Immature natural killer cell (primary cell): ENCODE results near the gene KIF13A. TPM values are rescaled to one million over a fixed set of nuclear protein-coding genes. Genes with fewer than 3 reads are reported as not detected.
"Not testable (repeated sequence)": the region's sequence is repeated elsewhere in the genome, so short reads cannot be mapped to it uniquely, and the experiment has no call there.

ENCODE experiments used
- DNase-seq, 3 donors: peaks; one replicate each; pipeline ENCODE4 v3.0.0; 2022; ENCODE audit warnings: mixed read lengths in 1 of 3
- H3K27ac Mint-ChIP-seq, 6 donors: one replicate each; pipeline ENCODE4 v1.8.0; 2020; ENCODE audit warnings: mixed read lengths in 6 of 6, mild to moderate bottlenecking in 5 of 6, inconsistent platforms in 4 of 6, moderate library complexity in 3 of 6
- H3K27me3 Mint-ChIP-seq, 3 donors: one replicate each; pipeline ENCODE4 v1.8.0; 2020 to 2021; ENCODE audit warnings: low read depth in 3 of 3, mild to moderate bottlenecking in 3 of 3, mixed read lengths in 3 of 3, moderate library complexity in 3 of 3, inconsistent platforms in 1 of 3
- H3K36me3 Mint-ChIP-seq, 3 donors: one replicate each; pipeline ENCODE4 v1.8.0; 2020; ENCODE audit warnings: mixed read lengths in 3 of 3, inconsistent platforms in 2 of 3, mild to moderate bottlenecking in 2 of 3
- H3K4me1 Mint-ChIP-seq, 2 donors: one replicate each; pipeline ENCODE4 v1.8.0; 2020; ENCODE audit warnings: inconsistent platforms in 2 of 2, mild to moderate bottlenecking in 2 of 2, mixed read lengths in 2 of 2, moderate library complexity in 1 of 2
- H3K4me3 Mint-ChIP-seq, 5 donors: one replicate each; pipeline ENCODE4 v1.8.0; 2020; ENCODE audit warnings: mild to moderate bottlenecking in 5 of 5, mixed read lengths in 5 of 5, inconsistent platforms in 3 of 5, moderate library complexity in 3 of 5
- H3K9me3 Mint-ChIP-seq, 6 donors: one replicate each; pipeline ENCODE4 v1.8.0; 2020; ENCODE audit warnings: mild to moderate bottlenecking in 6 of 6, mixed read lengths in 6 of 6, inconsistent platforms in 4 of 6, moderate library complexity in 3 of 6
- polyA plus RNA-seq, 3 donors: library from polyadenylated mRNA; unstranded; fragments of 300-500 nt; fragmentation: Illumina TruSeq; gene quantifications; one replicate each; pipeline ENCODE4 v1.2.3, GENCODE V29; 2021

Gene KIF13A
- polyA plus RNA-seq, result 1 to 10 TPM in 1 of 3 donors, under 1 TPM in 2; 0.50 to 1.1 (median 0.92) TPM

DNA sequence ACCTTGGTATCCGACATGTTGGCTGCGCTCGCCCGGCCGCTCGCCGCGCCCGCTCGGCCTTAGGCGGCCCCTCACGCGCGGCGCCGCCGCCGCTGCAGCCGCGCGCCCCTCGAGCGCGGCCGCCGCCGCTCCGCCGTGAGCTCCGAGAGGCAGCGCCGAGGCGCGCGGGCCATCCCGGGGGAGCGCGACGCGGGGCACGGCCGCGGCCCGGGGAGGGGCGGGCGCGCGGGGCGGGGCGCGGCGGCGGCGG is at the start of gene KIF13A:
Gene KIF13A, minus strand, starts transcription at position 189 of the 250 bp plus-strand sequence. Its CDS starts 172 bp downstream, at position 17.
- peak within 1 kb of the TSS; percentile 68 to 96 (median 85) for H3K27ac Mint-ChIP-seq
- H3K4me1 Mint-ChIP-seq, result peaks cover 44 to 45% of the 10 kb centered on the region in 2 donors
- no peaks in the 10 kb centered on the region for H3K36me3 Mint-ChIP-seq
- DNase-seq, result peak in 1 of 3 donors; percentile 18
- peak within 1 kb of the TSS; percentile 94 to 97 (median 95) for H3K4me3 Mint-ChIP-seq
- H3K27me3 Mint-ChIP-seq, result peaks cover 2 to 13% (median 7%) of the 10 kb centered on the region in 3 donors
- no peaks in the 10 kb centered on the region for H3K9me3 Mint-ChIP-seq

DNA sequence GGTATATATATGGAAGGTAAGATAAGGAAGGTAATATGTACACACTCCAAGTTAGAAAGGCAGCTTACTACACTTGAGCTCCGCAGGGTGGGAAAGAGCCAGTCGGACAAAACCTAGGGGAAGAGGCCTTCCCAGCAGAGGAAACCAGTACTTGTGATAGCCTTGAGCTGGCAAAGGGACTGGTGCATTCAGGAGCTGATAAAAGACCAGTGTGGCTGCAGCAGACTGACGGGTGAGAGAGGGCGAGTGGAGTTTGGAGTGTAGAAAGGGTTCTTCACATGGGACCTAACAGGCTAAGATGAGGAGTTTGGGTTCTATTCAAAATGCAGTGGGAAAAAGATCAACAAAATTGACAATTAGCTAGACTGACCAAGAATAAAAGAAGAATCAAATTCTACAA is 49.3 kb upstream of the KIF13A start:
- H3K9me3 Mint-ChIP-seq, result no peaks in the 10 kb centered on the region
- H3K4me3 Mint-ChIP-seq, result no peak overlapping the region
- no peaks in the 10 kb centered on the region for H3K4me1 Mint-ChIP-seq
- H3K36me3 Mint-ChIP-seq, result no peaks in the 10 kb centered on the region
- no peak for DNase-seq
- H3K27me3 Mint-ChIP-seq, result peaks cover 2 to 3% (median 2%) of the 10 kb centered on the region in 3 donors
- no peak overlapping the region for H3K27ac Mint-ChIP-seq

DNA sequence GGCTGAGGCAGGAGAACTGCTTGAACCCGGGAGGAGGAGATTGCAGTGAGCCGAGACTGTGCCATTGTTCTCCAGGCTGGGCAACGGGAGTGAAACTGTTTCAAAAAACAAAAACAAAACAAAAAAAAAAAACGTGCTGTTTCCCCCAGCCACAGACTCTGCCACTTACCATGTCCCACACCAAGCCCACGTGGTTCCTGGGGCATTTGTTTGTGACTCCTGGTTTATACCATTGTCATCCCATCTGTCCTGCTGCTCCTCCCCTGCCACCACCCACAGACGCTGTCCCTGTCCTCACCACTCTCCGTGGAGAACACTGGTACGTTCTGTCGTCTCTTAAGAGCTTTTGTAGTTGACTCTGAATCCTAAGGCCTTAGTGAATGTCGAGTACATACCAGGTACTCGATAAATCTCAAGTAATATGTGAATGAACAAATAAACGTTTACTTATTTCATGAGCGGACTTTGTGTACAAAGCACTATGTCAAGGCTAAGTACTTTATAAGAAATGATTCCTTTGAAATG is 48.0 kb upstream of the KIF13A start:
- DNase-seq, result no peak
- no peak overlapping the region for H3K27ac Mint-ChIP-seq
- H3K4me3 Mint-ChIP-seq, result no peak overlapping the region
- no peaks in the 10 kb centered on the region for H3K9me3 Mint-ChIP-seq
- H3K27me3 Mint-ChIP-seq, result peaks cover 2 to 5% (median 4%) of the 10 kb centered on the region in 3 donors
- no peaks in the 10 kb centered on the region for H3K36me3 Mint-ChIP-seq
- no peaks in the 10 kb centered on the region for H3K4me1 Mint-ChIP-seq

DNA sequence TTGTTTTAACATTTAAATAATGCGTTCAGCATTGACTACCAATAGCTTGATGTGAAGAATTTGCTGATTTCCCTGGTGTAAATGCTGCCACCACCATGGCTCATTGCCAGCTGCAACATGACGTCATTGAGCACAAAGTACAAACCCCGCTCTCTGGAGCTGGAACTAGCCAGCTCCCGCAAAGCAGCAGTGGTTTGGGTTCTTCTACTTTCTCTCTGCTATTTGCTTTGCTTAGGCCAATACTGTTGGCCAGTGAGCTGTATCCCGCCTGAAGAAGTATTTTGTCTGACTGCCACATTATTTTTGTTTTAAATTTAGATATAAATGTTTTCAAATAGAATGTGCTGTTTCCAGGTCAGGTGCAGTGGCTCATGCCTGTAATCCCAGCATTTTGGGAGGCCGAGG is 47.4 kb upstream of the KIF13A start:
- Mint-ChIP-seq H3K36me3 (no peaks in the 10 kb centered on the region), H3K9me3 (no peaks in the 10 kb centered on the region), H3K27ac (no peak overlapping the region), H3K4me1 (no peaks in the 10 kb centered on the region), H3K27me3 (peaks cover 2 to 5% (median 4%) of the 10 kb centered on the region in 3 donors), H3K4me3 (no peak overlapping the region)
- no peak for DNase-seq

DNA sequence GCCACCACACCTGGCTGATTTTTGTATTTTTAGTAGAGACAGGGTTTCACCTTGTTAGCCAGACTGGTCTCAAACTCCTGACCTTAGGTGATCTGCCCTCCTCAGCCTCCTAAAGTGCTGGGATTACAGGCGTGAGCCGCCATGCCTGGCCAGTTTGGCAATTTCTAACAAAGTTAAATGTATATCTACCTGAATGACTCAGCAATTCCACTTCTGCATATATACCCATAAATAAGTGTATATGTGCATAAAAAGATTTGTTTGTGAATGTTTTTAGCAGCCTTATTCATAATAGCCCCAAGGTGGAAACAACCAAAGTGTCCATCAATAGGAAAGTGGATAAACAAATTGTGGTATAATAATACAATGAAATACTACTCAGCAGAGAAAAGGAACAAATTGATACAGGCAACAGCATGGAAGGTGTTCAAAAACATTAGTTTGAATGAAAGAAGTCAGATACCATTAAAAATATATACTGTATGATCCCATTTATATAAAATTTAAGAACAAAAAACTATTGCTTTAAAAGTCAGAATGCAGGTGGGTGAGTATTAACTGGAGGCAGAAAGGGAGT is 44.3 kb upstream of the KIF13A start:
- H3K27ac Mint-ChIP-seq, result no peak overlapping the region
- no peak overlapping the region for H3K4me3 Mint-ChIP-seq
- no peak for DNase-seq
- H3K36me3 Mint-ChIP-seq, result no peaks in the 10 kb centered on the region
- peaks cover 2 to 5% (median 4%) of the 10 kb centered on the region in 3 donors for H3K27me3 Mint-ChIP-seq
- no peaks in the 10 kb centered on the region for H3K9me3 Mint-ChIP-seq
- no peaks in the 10 kb centered on the region for H3K4me1 Mint-ChIP-seq

DNA sequence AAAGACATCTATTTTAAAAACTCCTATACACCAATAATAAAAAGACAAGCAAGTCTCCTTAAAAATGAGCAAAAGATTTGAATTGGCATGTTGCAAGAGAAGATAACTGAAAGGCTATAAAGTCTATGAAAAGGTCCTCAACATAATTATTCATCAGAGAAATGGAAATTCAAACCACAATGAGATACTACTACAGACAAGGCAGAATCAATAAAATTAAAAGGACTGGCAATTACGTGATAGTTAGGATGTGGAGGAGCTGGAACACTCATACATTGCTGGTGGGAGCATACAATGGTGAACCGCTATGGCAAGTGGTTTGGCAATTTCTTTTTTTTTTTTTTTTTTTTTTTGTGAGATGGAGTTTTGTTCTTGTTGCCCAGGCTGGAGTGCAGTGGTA is 43.8 kb upstream of the KIF13A start:
- no peaks in the 10 kb centered on the region for H3K36me3 Mint-ChIP-seq
- no peak for DNase-seq
- no peaks in the 10 kb centered on the region for H3K4me1 Mint-ChIP-seq
- no peak overlapping the region for H3K4me3 Mint-ChIP-seq
- H3K27ac Mint-ChIP-seq, result no peak overlapping the region
- H3K27me3 Mint-ChIP-seq, result peaks cover 2 to 5% (median 4%) of the 10 kb centered on the region in 3 donors
- H3K9me3 Mint-ChIP-seq, result no peaks in the 10 kb centered on the region

DNA sequence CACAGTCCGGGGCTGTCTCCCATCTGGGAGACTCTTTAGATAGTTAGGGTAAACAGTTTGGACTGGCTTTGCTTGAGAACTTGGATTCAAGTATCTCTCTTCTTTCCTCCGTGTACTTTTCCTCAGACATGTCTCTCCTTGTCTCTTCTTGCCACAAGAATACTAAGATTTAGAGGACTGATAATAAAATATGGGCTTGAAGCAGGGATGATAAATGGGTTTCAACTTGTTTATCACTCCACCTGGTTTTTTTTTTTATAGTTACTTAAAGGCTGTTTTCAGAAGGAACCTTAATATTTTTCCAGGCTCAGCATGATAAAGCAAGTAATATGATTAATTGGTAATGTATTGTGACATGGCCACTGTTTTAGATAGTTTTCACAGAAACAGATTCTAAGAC is 40.9 kb upstream of the KIF13A start:
- DNase-seq, result no peak
- no peaks in the 10 kb centered on the region for H3K36me3 Mint-ChIP-seq
- no peaks in the 10 kb centered on the region for H3K9me3 Mint-ChIP-seq

DNA sequence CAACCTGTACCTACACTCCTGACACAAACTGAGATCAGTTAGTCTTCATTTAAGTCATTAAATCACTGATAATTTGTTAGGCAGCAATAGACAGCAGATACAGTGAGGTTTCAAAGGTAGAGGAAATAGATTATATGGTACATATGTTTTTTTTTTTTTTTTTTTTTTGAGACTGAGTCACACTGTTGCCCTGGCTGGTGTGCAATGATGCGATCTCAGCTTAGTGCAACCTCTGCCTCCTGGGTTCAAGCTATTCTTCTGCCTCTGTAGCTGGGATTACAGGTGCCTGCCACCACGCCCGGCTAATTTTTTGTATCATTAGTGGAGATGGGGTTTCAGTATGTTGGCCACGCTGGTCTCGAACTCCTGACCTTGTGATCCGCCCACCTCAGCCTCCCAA is 38.2 kb upstream of the KIF13A start:
- peaks cover 1 to 7% (median 1%) of the 10 kb centered on the region in 3 donors for H3K27me3 Mint-ChIP-seq
- H3K4me3 Mint-ChIP-seq, result no peak overlapping the region
- no peaks in the 10 kb centered on the region for H3K9me3 Mint-ChIP-seq
- no peak overlapping the region for H3K27ac Mint-ChIP-seq
- H3K4me1 Mint-ChIP-seq, result no peaks in the 10 kb centered on the region
- no peaks in the 10 kb centered on the region for H3K36me3 Mint-ChIP-seq
- DNase-seq, result no peak

More for the DNA sequence above, 40.9 kb upstream of the KIF13A start:
- Mint-ChIP-seq H3K27me3 (peaks cover 2 to 5% (median 4%) of the 10 kb centered on the region in 3 donors), H3K27ac (no peak overlapping the region), H3K4me3 (no peak overlapping the region), H3K4me1 (no peaks in the 10 kb centered on the region)

DNA sequence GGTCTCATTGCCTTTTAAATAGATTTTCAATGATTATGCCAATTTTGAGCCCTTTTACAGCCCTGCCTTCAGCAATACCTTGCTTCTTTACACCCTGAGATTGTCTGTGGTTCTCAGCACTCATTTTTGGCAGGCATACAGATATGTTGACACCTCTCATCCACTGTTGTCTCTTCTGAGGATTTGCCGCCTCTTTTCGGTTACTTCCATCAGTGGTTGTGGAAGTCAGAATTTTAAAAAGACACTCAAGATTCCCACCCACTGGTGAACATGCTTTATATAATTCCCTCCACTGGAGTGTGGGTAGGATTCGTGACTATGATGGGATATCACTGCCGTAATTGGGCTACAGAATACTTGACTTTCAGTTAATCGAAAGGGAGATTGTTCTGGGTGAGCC is 37.4 kb upstream of the KIF13A start:
- Mint-ChIP-seq H3K27ac (no peak overlapping the region), H3K4me3 (no peak overlapping the region), H3K4me1 (no peaks in the 10 kb centered on the region), H3K9me3 (no peaks in the 10 kb centered on the region), H3K27me3 (peaks cover 1 to 7% (median 1%) of the 10 kb centered on the region in 3 donors), H3K36me3 (no peaks in the 10 kb centered on the region)
- DNase-seq, result no peak

DNA sequence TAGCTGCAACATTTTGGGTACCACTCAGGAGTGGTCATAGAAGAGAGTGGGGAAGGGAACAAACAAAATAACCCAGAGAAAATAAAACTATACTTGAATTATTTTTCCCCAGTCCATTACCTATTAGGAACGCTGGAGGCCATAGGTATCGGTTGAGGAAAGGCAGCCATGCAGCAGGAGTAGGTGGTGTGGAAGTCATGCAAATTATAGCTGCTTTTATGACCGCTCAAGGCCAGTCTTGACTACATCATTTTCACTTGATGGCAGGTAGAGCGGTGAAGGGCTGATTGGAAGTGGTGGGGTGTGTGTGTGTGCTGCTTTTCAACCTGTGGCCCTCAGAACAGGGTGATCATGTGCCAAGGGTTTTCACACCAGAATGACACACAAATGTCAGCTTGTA is 36.5 kb upstream of the KIF13A start:
- H3K4me3 Mint-ChIP-seq, result no peak overlapping the region
- H3K4me1 Mint-ChIP-seq, result no peaks in the 10 kb centered on the region
- no peaks in the 10 kb centered on the region for H3K36me3 Mint-ChIP-seq

DNA sequence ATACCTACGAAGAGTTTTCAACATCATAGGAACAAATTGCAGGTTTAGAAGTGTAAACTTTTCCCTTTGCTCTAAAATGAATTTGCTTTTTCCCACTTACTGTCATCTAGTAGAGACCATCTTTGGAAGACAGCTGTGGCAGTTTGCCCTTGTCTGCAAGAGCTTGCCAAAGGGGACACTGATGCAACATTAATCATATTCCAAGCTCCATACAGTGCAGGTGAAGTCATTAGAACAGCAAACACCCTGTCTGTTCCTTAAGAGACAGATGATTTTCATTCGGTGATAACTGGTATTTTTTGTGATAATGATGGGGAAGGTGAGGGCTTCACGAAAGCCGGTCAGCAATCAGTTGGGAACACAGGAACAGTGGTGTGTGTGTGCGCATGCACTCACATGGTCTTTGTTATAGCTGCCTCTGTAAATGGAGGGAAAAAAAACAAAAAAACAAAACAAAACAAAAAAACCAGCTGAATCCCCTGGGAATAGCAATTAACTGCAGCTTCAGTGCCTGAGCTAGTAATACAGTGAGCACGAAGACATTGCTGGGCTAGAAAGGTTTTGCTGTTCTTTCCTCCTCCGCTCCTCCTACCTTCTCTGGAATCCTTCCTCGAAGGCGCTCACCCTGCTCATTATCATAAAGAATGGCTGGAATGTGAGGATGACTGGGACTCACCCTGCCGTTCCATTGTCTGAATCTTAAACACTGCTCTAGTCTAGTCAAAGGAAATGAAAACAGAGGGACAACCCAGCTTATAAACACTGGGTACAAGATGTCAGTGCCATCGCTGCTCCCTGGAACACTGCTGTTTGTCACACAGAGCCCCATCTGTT is 35.2 kb upstream of the KIF13A start:
- H3K4me1 Mint-ChIP-seq, result no peaks in the 10 kb centered on the region
- H3K27me3 Mint-ChIP-seq, result peaks cover 1 to 4% (median 3%) of the 10 kb centered on the region in 3 donors
- H3K27ac Mint-ChIP-seq, result no peak overlapping the region
- no peaks in the 10 kb centered on the region for H3K36me3 Mint-ChIP-seq
- no peaks in the 10 kb centered on the region for H3K9me3 Mint-ChIP-seq
- H3K4me3 Mint-ChIP-seq, result no peak overlapping the region
- no peak for DNase-seq

More for the DNA sequence above, 36.5 kb upstream of the KIF13A start:
- no peaks in the 10 kb centered on the region for H3K9me3 Mint-ChIP-seq
- DNase-seq, result no peak
- peaks cover 1 to 4% (median 3%) of the 10 kb centered on the region in 3 donors for H3K27me3 Mint-ChIP-seq
- H3K27ac Mint-ChIP-seq, result no peak overlapping the region

DNA sequence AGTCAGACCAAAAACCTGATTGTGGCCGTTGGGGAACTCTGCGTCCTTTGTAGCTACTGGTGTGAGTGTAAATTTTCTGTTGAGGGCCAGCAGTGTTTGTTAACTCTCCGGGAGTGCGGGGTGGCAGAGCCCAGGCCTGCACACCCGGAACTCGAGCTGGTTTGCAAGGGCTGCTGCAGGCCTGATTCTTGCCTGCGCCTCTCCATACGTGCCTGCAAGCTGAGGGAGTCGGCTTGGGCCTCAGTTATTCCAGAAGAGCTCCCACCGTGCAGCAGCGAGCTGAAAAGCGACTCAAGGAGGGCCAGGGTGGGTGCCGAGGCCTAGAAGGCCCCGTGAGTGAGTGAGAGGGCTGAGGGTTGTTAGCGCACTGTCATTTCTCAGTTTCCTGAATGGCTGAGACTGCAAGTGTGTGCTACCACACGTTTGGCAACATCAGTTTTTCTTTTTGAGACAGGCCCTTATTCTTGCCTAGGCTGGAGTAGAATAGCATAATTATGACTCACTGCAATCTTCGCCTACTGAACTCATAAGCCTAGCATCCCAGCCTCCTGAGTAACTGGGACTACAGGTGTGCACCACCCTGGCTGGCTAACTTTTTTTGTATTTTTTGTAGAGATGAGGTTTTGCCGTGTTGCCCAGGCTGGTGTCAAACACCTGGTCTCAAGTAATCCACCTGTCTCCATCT is 33.9 kb upstream of the KIF13A start:
- Mint-ChIP-seq H3K27ac (no peak overlapping the region), H3K4me1 (no peaks in the 10 kb centered on the region), H3K9me3 (no peaks in the 10 kb centered on the region), H3K4me3 (no peak overlapping the region), H3K36me3 (no peaks in the 10 kb centered on the region), H3K27me3 (peaks cover 1 to 6% (median 3%) of the 10 kb centered on the region in 3 donors)
- no peak for DNase-seq

DNA sequence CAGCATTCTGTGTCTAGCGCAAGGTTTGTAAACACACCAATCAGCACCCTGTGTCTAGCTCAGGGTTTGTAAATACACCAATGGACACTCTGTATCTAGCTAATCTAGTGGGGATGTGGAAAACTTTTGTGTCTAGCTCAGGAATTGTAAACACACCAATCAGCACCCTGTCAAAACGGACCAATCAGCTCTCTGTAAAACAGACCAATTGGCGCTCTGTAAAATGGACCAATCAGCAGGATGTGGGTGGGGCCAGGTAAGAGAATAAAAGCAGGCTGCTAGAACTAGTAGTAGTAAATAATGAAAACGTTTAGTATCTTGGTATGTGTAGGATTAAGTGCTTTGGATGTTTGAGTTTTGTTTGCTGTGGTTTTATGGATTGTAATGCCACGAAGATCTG is 33.1 kb upstream of the KIF13A start:
- H3K4me1 Mint-ChIP-seq, DNase-seq, H3K9me3 Mint-ChIP-seq, H3K27me3 Mint-ChIP-seq, H3K36me3 Mint-ChIP-seq, H3K27ac Mint-ChIP-seq, H3K4me3 Mint-ChIP-seq: not testable (repeated sequence)
